Heart right ventricle (tissue), 16 donors: ENCODE data around the gene URM1. TPM values are rescaled to one million over a fixed set of nuclear protein-coding genes. Genes with fewer than 3 reads are reported as not detected.
A peak's percentile ranks its signal among the peaks of the same experiment; 100 is the strongest.

Experiments
- ATAC-seq, 8 donors: fragments of 200-7000 bp; cut with Tn5 transposase; one replicate each; pipeline ENCODE4 v1.9.1; 2020; ENCODE audit warnings: mild to moderate bottlenecking in 8 of 8, moderate library complexity in 8 of 8, moderate number of reproducible peaks in 1 of 8
- DNase-seq, 2 donors: peaks; one replicate each; pipeline ENCODE4 v3.0.0-alpha.2; 2020
- H3K27ac ChIP-seq, 10 donors: fragments of 200-600 bp; sonication (generic) in 2 of 10; one replicate each; pipeline versions ENCODE4 v1.5.0 to v1.8.0; 2020 to 2022; ENCODE audit warnings: mild to moderate bottlenecking in 3 of 10
- H3K27me3 ChIP-seq, 7 donors: fragments of 200-600 bp; one replicate each; pipeline ENCODE4 v1.8.0; 2021 to 2022; ENCODE audit warnings: mild to moderate bottlenecking in 2 of 7
- H3K36me3 ChIP-seq, 9 donors: fragments of 200-600 bp; sonication (generic) in 1 of 9; one replicate each; pipeline versions ENCODE4 v1.5.0 to v1.8.0; 2020 to 2022; ENCODE audit warnings: mild to moderate bottlenecking in 2 of 9
- H3K4me1 ChIP-seq, 9 donors: fragments of 200-600 bp; sonication (generic) in 1 of 9; one replicate each; pipeline versions ENCODE4 v1.5.0 to v1.8.0; 2020 to 2022; ENCODE audit warnings: mild to moderate bottlenecking in 4 of 9
- H3K4me3 ChIP-seq, 10 donors: fragments of 200-600 bp; sonication (generic) in 2 of 10; one replicate each; pipeline versions ENCODE4 v1.5.0 to v1.8.0; 2020 to 2022; ENCODE audit warnings: mild to moderate bottlenecking in 7 of 10, moderate library complexity in 2 of 10
- H3K9me3 ChIP-seq, 11 donors: fragments of 200-600 bp in 10 of 11; sonication (generic) in 2 of 11; one replicate each; pipeline versions ENCODE4 v1.5.0 to v1.8.0; 2013 to 2022; ENCODE audit warnings: mild to moderate bottlenecking in 2 of 11, control low read depth in 1 of 11, moderate library complexity in 1 of 11
- CTCF ChIP-seq, 9 donors: fragments of 200-600 bp; sonication (generic) in 2 of 9; IDR thresholded peaks; one replicate each; pipeline versions ENCODE4 v1.5.0 to v1.8.0; 2021 to 2022; ENCODE audit warnings: antibody characterized with exemption in 9 of 9, mild to moderate bottlenecking in 5 of 9, moderate library complexity in 1 of 9
- WGBS, 2 donors: extraction: QIAGEN DNeasy Blood & Tissue Kit; methylation state at CpG; one replicate each; pipeline ENCODE4 v1.1.7; 2013; ENCODE audit warnings: inconsistent platforms in 1 of 2; 5-methylcytosine and 5-hydroxymethylcytosine counted together
- intact Hi-C, 10 donors: fragments of 100-400 bp; cut with DNase I; formaldehyde crosslinking; loops; one replicate each; pipeline versions ENCODE4 v1.11.1 to v1.14.2; 2022
- polyA plus RNA-seq, 2 donors: library from polyadenylated mRNA; stranded (reverse); fragments of 200-250 nt; gene quantifications; one replicate each; pipeline ENCODE4 v1.2.3, GENCODE V29; 2013
- total RNA-seq, 10 donors: library from RNA; stranded (reverse); fragmentation: NEBNext Ultra II Directional in 3 of 10; extraction: Animal tissue kit (Norgen Biotek cat#: 25700) in 3 of 10; gene quantifications; one replicate each; pipeline versions ENCODE4 v1.2.1 to v1.2.4, GENCODE V29; 2021 to 2023
- donor health status: Arrhythmogenic right ventricular cardiomyopathy.
- donor health status: ischemic (EF 13 %, LVEDD 7.1; RV severe dilation, severe dysfunction).
- donor health status: healthy with polysubstance abuse.
- donor health status: DM: no; HTN: yes; CAD: no.
- donor health status: DM: no; HTN: no; CAD: no.
- donor health status: ischemic (EF 25% LVEDD 6.9; RV normal size, moderate dysfunction).
- donor health status: ischemic (EF 25% LVEDD 5.7; RV mildly dilated, moderate dysfunction).
- donor health status: healthy.
- donor health status: DM: yes; HTN: yes; CAD: no.
- donor health status: Ischemic cardiomyopathy.
- donor health status: ischemic (EF 35%, LVEDD 5.7; RV mildly dilated, moderate dysfunction).
- donor health status: nonischemic (EF 11% LVEDD 7.7; RV severe dilation, severe dysfunction).
- donor health status: DM: yes; HTN: yes; CAD: no.
- donor health status: PGD.
- donor health status: ischemic (EF 29% LVEDD 5.4; RV normal size, mild dysfunction).
- donor health status: nonischemic (EF 23%, LVEDD 6.1; RV moderate dilation, normal function).

The URM1 gene
- total and polyA plus RNA-seq, 12 donors, result 18.7 to 75.7 (median 51.2) TPM

- no peak for DNase-seq
- Histone ChIP-seq H3K4me3 (peak overlapping the region; percentile 62 to 97 (median 78)), H3K27ac (peak overlapping the region in 6 of 10 donors; percentile 90 to 97 (median 94)), H3K27me3 (no peaks in the 10 kb centered on the region), H3K4me1 (peaks cover 2 to 29% (median 22%) of the 10 kb centered on the region in 9 donors), H3K36me3 (peaks cover 0 to 37% (median 0%) of the 10 kb centered on the region in 9 donors), H3K9me3 (no peaks in the 10 kb centered on the region)
- intact Hi-C loops, result no loop called here
- no peak for TF ChIP-seq CTCF (IDR thresholded peaks at IDR 0.05)
- no peak for ATAC-seq
- 25 to 40% methylated on average over 4 of the region's 4 CpGs for WGBS, 2 donors
Measured at GRCh38 chr9:128372188-128372641, 1.0 kb downstream of the URM1 start.

DNA sequence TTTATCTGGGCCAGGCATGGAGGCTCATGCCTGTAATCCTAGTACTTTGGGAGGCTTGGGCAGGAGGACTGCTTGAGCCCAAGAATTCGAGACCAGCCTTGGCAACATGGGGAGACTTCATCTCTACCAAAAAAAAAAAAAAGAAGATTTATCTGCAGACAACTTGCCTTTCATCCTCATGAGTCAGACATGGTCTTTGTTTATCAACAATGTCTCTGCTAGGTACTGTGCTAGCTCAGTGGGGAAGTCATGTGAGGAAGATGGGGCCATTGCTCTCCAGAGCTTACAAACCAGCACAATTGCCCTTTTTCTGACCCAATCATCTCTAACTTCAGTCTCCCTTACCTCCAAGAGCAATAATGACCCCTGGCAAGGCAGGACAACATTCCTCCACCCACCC is 1.6 kb downstream of the URM1 start:
- Histone ChIP-seq H3K4me1 (peaks cover 2 to 29% (median 22%) of the 10 kb centered on the region in 9 donors), H3K36me3 (peaks cover 0 to 40% (median 0%) of the 10 kb centered on the region in 9 donors), H3K4me3 (no peak overlapping the region), H3K27me3 (no peaks in the 10 kb centered on the region), H3K9me3 (no peaks in the 10 kb centered on the region), H3K27ac (peak overlapping the region in 1 of 10 donors; percentile 15)
- ATAC-seq (no peak), DNase-seq (no peak)
- WGBS, 2 donors, result 89 to 91% methylated on average over 1 of the region's 1 CpG
- TF ChIP-seq CTCF (IDR thresholded peaks at IDR 0.05), result no peak
- intact Hi-C loops, result no loop called here

DNA sequence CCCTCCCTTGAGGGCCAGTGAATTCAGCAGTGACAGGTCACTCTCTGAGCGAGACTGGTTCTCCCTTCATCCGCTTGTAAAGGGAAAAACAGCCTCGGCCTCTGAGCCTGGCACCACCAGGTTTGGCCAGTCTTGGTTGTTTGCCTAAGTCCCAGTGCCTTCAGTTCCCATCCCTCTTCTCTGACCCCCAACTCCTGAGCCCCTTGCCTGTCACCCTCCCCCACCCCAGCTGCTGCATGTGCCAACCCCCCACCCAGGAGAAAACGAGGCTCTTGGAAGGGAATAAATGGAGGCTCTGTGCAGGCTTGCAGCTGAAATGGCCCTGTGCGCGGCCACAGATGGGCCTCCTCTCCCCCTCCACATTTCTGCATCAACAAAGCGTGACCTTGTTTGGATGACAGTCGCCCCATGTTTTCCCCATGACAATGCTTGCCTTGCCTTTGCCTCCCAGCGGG is 3.1 kb downstream of the URM1 start:
- intact Hi-C loops, result no loop called here
- H3K4me3 ChIP-seq, result no peak overlapping the region
- no peak overlapping the region for H3K27ac ChIP-seq
- H3K4me1 ChIP-seq, result peaks cover 2 to 29% (median 22%) of the 10 kb centered on the region in 9 donors
- ATAC-seq, result no peak
- no peaks in the 10 kb centered on the region for H3K9me3 ChIP-seq
- TF ChIP-seq CTCF (IDR thresholded peaks at IDR 0.05), result no peak
- no peak for DNase-seq
- WGBS, 2 donors, result 85 to 87% methylated on average over 9 of the region's 9 CpGs
- no peaks in the 10 kb centered on the region for H3K27me3 ChIP-seq
- peaks cover 0 to 55% (median 8%) of the 10 kb centered on the region in 9 donors for H3K36me3 ChIP-seq

- Histone ChIP-seq H3K27me3 (no peaks in the 10 kb centered on the region), H3K9me3 (no peaks in the 10 kb centered on the region), H3K4me1 (peaks cover 0 to 17% (median 14%) of the 10 kb centered on the region in 9 donors), H3K4me3 (no peak overlapping the region), H3K27ac (no peak overlapping the region), H3K36me3 (peaks cover 0 to 71% (median 14%) of the 10 kb centered on the region in 9 donors)
- ATAC-seq, result no peak
- no peak for DNase-seq
- no peak for TF ChIP-seq CTCF (IDR thresholded peaks at IDR 0.05)
- 83 to 90% methylated on average over 5 of the region's 5 CpGs for WGBS, 2 donors
- intact Hi-C loops, result no loop called here
Measured at GRCh38 chr9:128375865-128376264, 4.7 kb downstream of the URM1 start.
